22Rv1 (cell line): ENCODE data around the gene GNB1L.

Experiments used
- CTCF ChIP-seq: fragments of 450-650 bp; IDR thresholded peaks from 2 replicates; pipeline ENCODE4 v1.5.1; 2017; ENCODE audit warnings: mild to moderate bottlenecking
- ZFX ChIP-seq: fragments of 450-650 bp; IDR thresholded peaks from 2 replicates; pipeline ENCODE4 v1.6.1; 2017; ENCODE audit warnings: antibody characterized with exemption, borderline replicate concordance

- TF ChIP-seq CTCF (no peak), ZFX (no peak)
These were observed 18.7 kb upstream of the GNB1L start for GRCh38 chr22:19873138-19873959.
